ENCODE measurements around the gene RPL13.
"Not testable (repeated sequence)": the region's sequence is repeated elsewhere in the genome, so short reads cannot be mapped to it uniquely, and the experiment has no call there.

Gene RPL13

GRCh38 chr16:89581045-89581695 is 20.7 kb downstream of the RPL13 start:
- DNase-seq: no peak

- DNase-seq: no peak
Observed at GRCh38 chr16:89581861-89582563, 21.5 kb downstream of the RPL13 start.

GRCh38 chr16:89582614-89583196 is 22.2 kb downstream of the RPL13 start:
- DNase-seq: no peak

GRCh38 chr16:89583197-89583894 is 22.9 kb downstream of the RPL13 start:
- no peak for DNase-seq

DNA sequence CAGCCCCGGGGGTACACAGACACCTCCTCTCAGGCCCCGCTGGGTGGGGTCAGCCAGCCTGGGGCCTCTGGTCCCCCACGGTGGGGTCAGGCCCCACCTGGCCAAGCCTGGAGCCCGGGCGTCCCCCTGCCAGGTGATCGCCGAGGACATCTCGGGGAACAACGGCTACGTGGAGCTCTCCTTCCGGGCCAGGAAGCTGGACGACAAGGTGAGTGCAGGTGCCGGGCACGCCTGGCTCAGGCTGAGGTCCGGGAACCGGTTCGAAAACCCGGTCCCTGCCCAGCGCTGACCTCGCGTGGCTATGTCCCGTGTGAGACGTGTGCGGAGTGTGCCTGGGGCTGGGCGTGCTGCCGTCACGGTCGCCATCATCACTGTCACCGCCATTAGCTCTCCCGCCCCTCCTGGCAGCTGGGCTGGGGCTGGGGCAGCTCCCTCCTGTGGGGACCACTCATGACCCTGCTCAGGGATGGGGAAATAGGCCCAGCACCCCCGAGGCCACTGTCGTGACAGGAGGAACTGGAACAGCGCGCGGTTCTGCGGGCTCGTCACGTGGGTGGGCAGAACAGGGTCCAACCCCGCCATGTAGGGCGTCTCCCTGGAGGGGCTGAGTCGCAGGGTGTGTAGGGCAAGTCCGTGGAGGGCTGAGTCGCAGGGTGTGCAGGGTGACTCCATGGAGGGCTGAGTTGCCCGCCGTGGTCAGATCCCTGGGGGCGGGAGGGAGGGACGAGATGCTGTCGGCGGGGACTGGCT is 23.6 kb downstream of the RPL13 start:
- DNase-seq: no peak

DNA sequence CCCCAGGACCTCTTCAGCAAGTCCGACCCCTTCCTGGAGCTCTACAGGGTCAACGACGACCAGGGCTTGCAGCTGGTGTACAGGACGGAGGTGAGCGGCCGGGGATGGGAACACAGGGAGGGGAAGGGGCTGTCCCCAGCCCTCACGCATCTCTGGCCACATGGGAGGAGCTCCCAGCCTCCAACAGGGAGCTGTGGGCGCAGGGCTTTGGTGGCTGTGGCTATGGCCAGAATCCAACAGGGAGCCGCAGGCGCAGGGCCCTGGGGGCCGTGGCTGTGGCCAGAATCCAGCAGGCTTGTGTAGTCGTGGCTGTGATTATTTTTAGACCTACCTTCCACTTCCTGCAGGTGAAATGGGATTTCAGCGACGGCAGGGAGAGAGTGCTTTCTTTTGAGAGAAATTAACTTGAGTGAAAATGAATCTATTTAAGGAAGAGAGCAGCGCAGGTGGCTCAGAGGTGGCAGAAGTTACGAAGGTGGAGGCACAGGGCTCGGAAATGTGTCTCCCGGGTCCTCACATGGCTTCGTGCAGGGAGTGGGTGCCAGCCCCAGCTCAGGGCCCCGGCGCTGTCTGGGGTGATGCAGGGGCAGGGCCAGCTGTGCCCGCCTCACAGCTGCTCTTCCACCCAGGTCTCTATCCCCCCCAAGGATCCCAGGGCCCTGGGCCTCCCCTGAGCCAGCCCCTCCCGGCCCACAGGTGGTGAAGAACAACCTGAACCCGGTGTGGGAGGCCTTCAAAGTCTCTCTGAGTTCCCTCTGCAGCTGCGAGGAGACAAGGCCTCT is 24.5 kb downstream of the RPL13 start:
- DNase-seq: no peak

DNA sequence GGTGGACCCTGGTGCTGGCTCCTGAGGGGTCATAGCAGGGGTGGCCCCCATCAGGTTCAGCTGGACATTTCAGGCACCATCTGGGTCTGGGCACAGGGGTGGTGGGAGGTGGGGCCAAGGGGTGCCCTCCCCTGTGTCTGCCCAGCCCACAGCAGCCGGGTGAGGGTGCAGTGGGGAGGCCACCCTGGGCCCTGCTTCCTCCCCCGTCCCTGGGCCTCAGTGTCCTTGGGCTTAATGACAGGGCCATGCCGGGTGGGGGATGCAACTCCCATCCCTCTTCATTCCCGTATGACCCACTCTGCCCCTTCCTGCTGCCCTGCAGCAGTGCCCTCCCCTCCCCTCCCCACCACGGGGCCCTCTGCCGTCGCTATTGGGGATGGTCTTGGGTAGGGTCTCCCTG is 25.7 kb downstream of the RPL13 start:
- DNase-seq: no peak

DNA sequence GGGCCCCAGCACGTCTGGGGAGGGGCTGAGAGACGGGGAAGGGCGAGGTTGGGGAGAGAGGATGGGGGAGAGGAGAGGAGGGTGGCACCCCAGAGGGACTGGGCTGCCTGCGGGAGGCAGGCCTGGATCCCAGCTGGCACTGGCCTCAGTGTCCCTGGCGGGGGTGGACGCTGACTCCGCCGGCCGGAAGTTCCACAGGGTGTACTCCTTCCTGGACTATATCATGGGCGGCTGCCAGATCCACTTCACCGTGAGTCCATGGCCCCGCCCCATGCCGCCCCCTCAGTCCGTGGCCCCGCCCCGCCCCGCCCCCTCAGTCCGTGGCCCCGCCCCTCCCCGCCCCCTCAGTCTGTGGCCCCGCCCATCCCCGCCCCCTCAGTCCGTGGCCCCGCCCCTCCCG is 26.4 kb downstream of the RPL13 start:
- no peak for DNase-seq

DNA sequence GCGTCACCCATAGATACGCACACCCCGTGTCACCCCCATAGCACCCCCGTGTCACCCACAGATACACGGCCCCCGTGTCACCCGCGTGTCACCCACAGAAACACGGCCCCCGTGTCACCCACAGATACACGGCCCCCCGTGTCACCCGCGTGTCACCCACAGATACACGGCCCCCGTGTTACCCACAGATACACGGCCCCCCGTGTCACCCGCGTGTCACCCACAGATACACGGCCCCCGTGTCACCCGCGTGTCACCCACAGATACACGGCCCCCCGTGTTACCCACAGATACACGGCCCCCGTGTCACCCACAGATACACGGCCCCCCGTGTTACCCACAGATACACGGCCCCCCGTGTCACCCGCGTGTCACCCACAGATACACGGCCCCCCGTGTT is 27.2 kb downstream of the RPL13 start:
- DNase-seq: not testable (repeated sequence)

GRCh38 chr16:89588413-89589109 is 28.1 kb downstream of the RPL13 start:
- no peak for DNase-seq

- no peak for DNase-seq
Observed at GRCh38 chr16:89589241-89589926, 28.9 kb downstream of the RPL13 start.

DNA sequence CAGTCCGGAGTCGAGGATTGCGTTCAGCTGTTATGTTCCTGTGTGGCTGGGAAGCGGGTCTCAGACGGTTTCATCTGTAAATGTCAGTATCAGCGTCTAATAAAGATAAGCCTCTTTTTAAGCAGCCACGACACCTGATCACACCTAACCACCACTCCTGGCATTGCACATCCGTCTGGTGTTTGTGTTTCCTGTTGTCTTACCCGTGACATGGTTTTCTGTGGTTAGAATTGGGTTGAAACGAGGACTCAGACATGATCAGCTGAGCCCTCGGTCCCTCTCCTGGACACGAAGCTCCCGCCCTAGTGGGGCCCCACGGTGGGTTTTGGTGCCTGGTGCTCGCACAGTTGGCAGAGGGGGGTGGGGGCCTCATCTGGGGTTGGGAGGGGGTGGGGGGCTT is 33.4 kb downstream of the RPL13 start:
- no peak for DNase-seq

DNA sequence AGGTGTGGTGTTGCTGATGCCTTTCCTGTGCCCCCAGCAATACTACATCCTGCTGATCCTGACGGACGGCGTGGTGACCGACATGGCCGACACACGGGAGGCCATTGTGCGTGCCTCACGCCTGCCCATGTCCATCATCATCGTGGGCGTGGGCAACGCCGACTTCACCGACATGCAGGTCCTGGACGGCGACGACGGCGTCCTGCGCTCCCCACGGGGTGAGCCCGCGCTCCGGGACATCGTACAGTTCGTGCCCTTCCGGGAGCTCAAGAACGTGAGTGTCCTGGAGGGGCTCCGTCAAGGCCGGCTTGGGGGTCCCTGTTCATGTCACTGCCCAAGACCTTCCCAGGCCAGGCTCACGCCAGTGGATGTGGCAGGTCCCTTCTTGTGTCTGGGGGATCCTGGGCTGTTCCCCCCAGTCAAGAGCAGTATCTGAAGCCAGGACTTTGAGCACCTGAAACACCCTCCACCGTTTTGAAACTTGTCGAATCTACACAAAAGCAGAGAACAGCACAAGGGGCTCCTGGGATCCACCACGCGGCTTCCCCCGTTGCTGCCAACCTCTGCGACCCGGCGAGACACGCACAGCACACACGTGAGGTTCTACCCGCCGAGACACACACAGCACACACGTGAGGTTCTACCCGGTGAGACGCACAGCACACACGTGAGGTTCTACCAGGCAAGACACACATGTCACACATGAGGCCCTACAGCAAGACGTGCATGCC is 35.0 kb downstream of the RPL13 start:
- no peak for DNase-seq

GRCh38 chr16:89596061-89596689 is 35.7 kb downstream of the RPL13 start:
- no peak for DNase-seq

- DNase-seq: no peak
Observed at GRCh38 chr16:89596957-89597649, 36.6 kb downstream of the RPL13 start.

- DNase-seq: no peak
Observed at GRCh38 chr16:89598199-89598598, 37.7 kb downstream of the RPL13 start.

DNA sequence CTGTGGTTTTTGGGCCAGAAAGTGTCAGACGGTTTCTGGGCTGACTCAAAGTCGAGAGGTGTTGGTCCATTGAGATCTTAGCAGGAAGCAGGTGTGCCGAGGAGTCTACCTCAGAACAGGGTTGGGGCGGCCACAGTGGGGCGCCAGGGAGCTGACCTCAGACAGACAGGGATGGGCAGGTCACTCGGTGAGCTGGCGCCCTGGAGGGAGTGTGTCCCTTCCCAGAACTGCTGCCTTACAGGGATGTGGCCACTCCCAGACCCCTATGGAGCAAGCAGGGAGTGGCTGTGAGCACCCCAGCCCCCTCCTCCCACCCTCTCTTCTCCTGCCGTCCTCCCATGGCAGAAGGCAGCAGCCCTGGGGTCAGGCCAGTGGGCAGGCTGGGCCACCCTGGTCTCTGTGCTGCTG is 39.0 kb downstream of the RPL13 start:
- DNase-seq: no peak

- DNase-seq: no peak
Observed at GRCh38 chr16:89599902-89600301, 39.4 kb downstream of the RPL13 start.

DNA sequence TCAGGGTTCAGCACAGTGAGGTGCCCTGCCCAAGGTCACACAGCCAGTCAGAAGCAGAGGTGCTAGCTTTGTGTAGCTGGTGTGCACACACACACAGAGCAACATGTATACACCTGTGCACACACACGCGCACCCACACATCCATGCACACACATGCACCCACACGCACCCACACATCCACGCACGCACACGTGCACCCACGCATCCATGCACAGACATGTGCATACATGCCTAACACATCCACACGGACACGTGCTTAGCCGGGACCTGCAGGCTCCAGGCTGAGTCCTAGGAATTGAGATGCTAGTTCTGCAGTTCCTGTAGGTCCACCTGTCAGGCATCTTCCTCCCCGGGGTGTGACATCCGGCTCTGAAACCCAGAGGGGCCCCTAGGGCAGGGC is 39.9 kb downstream of the RPL13 start:
- no peak for DNase-seq
